GM18870 (cell line): Measurements from ENCODE around the gene PLXDC1.

Source experiments
- ATAC-seq: cut with Tn5 transposase; IDR thresholded peaks from one replicate; pipeline ENCODE4 v1.9.1; 2021; ENCODE audit warnings: moderate library complexity; ENCODE audit not compliant: unreplicated experiment

The PLXDC1 gene

DNA sequence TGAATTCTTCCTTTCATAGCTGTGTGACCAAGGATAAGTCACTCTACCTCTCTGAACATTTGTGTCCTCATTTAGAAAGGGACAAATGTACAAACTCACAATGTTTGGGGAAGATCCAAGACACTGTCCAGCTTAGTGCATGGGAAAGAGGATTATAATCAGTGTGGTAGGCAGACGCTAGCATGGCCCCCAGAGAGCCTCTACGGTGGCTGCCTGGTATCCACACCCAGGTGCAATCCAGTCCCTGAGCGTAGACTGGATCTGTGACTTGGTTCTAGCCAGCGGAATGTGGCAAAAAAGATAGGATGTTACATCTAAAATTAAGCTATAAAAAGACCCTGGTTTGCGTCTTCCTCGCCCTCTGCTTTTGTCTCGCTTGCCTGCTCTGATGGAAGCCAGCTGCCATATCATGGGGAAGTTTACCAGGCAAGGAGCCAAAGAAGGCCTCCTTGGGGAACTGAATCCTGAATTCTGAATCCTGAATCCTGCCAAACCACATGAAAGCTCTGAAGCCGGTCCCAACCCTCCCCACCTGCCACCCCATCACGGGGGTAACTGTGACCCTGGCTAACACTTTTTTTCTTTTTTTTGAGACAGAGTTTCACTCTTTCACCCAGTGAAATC is 51.7 kb downstream of the PLXDC1 start:
- no peak for ATAC-seq

GRCh38 chr17:39098588-39098987 is 52.8 kb downstream of the PLXDC1 start:
- no peak for ATAC-seq

- no peak for ATAC-seq
Measured at GRCh38 chr17:39097537-39097936, 53.9 kb downstream of the PLXDC1 start.

GRCh38 chr17:39097150-39097519 is 54.3 kb downstream of the PLXDC1 start:
- ATAC-seq = no peak

- no peak for ATAC-seq
Measured at GRCh38 chr17:39096508-39097149, 54.8 kb downstream of the PLXDC1 start.

DNA sequence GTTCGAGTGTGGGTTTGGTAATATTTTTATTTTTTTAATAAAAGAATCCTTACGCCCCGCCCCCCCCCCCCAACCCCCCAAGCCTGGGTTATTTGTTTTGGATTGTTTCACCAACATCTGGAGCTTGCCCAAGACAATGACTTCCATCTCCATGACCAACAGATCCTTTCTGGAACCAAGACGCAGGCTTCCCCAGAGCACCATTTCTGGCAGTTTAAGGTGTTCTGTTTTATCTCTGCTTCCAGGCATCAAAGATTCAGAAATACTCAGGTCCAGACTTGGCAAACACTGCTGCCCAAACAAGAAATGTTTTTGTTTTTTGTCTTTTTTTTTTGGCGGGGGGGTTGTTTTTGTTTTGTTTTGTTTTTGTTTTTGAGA is 56.1 kb downstream of the PLXDC1 start:
- ATAC-seq = no peak

GRCh38 chr17:39094607-39095308 is 56.7 kb downstream of the PLXDC1 start:
- ATAC-seq = no peak

DNA sequence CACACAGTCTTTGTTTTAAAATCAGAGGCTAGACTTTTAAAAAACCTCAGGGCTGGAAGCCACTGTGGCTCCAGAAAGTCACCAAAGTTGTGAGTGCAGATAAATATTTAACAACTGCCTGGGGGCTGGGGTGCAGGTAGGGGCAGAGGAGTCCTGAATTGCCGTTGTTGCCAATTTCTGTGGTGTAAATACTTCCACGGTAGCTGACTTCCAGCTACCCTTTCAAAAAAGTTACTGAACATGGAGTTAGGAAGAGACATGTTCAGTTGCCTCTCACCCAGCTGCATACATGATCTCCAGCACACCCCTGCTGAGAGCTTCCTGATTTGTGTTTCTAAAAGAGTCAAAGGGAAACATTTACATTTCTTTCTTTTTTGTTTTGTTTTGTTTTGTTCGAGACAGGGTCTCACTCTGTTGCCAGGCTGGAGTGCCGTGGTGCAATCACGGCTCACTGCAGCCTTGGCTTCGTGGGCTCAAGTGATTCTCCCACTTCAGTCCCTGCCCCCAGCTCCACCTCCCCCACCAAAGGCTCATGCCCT is 58.7 kb downstream of the PLXDC1 start:
- ATAC-seq = no peak

- no peak for ATAC-seq
Measured at GRCh38 chr17:39090908-39091665, 60.4 kb downstream of the PLXDC1 start.

GRCh38 chr17:39090400-39090799 is 61.0 kb downstream of the PLXDC1 start:
- no peak for ATAC-seq

DNA sequence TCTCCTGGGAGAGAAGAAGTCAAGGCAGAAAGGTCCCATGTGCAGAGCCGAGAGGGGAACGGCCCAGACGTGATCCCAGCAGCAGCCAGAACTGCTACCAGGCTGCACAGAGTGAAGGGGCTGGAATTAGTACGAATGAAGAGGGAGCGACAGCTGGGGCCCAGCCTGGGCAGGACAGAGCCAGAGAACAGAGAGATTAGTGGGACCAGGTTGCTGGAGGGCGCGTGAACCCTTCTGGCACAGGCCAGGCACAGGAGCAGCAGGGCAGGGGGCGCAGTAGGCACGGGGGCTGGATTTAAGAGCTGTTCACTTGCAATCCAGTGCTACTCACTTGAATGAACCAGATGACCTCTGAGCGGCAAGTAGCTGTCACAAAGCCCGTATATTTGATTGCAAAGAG is 66.9 kb downstream of the PLXDC1 start:
- ATAC-seq = no peak

DNA sequence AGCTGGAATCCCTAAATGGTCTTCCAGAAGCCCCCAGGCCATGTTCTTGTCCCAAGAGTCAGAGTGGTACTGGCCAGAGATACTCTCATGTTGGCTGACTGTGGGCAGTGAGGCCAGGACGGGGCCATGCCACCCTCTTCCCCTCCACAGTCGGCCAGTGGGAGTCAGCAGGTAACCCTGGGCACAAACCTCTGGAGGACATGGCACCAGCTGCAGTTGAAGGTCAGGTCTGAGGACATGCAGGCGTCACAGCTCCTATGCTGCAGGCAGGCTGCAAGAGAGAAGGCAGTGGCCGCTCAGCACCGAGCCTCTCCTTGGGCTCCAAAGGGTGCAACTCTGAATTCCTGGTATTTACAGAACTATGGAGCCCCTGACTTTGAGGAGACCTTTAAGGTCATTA is 68.2 kb downstream of the PLXDC1 start:
- ATAC-seq = no peak

- ATAC-seq = no peak
Measured at GRCh38 chr17:39082482-39082881, 69.0 kb downstream of the PLXDC1 start.

DNA sequence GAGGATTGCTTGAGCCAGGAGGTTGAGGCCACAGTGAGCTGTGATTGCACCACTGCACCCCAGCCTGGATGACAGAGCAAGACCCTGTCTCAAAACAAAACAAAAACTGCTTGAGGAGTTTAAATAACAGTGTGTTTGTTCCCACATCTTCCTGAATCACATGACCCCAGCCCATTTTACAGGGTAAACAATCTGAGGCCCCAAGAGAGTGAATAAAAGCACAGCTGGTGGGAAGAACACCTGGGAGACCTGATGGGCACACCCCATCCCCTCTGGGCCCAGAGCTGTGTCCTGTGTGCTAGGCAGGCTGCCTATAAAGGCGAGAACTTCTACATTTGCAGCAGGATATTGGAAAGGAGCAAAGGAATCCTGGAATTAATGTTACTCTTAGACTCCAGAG is 69.6 kb downstream of the PLXDC1 start:
- no peak for ATAC-seq

- no peak for ATAC-seq
Measured at GRCh38 chr17:39080421-39081078, 70.9 kb downstream of the PLXDC1 start.

DNA sequence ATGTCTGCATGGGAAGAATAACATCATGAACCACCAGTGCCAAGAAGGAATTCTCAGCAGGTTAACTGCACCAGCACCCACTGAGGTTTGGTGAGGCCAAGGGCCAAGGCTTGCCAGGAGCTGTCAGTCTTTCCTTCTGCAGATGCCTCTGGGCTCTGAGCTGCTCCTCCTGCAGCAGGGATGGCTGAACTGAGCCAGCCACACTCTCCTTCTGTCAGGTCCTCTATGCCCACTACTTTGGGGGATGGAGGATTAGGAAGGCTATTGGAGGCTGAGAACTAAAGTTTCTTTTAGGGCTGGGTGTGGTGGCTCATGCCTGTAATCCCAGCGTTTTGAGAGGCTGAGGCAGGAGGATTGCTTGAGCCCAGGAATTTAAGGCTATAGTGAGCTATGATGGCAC is 71.6 kb downstream of the PLXDC1 start:
- no peak for ATAC-seq

DNA sequence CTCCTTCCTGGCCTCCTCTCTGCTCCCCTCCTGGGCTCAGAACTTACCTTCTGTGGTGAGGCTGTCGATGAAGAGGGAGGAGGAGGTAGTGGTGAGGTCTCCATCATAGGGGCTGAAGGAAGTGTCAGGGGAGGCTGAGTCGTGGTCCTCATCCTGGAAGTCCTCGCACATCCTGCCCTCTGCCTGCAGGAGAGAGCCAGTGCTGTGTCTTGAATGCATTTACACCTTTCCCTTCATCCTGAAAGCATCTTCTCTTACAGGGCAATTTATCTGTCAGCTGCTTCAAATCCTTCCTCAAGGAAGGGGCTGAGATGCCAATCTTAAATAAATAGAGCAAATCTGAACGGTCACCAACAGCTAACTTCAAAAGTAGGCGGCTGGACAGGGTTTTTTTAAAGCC is 73.6 kb downstream of the PLXDC1 start:
- ATAC-seq = no peak

DNA sequence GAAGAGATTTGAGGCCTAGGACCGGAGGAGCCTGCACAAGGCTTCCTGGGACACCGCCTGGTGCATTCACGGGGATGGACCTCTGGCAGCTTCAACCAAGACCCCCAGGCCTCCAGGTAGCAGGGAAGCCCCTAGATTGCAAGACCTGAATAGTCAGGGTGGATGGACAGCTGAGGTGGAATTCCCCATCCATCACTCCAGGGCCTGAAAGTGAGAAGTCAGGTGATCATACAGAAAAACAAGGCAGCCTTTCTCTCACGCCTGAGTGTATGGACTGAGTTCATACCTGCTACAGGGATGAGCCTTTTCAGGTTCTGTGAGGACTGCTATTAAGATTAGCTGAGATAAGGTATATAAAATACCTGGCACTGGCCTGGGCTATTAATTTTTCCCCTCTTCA is 74.2 kb downstream of the PLXDC1 start:
- no peak for ATAC-seq

GRCh38 chr17:39074676-39075075 is 76.8 kb downstream of the PLXDC1 start:
- ATAC-seq = no peak

GRCh38 chr17:39073916-39074315 is 77.5 kb downstream of the PLXDC1 start:
- no peak for ATAC-seq

DNA sequence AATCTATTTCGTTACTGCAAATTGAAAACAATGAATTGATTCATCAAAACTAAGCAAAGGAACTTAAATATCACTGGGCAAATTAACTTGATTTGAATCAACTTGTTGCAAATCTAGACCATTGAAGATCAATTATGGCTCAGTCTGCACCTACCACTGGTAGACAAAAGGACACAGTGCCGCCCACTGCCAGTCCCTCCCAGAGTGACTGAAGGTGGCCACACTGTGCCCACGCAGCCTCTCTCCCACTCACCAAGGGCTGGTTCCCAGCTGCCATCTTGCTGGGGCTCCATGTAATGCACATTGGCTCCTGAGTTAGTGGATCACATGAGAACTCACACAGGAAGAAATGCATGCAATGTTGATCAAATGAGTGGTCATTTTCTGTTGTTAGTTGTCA is 78.1 kb downstream of the PLXDC1 start:
- ATAC-seq = no peak
